Superior temporal gyrus (tissue), 1 donor: ENCODE data around the gene GFER.
A peak's percentile ranks its signal among the peaks of the same experiment; 100 is the strongest.
"Not testable (repeated sequence)": the region's sequence is repeated elsewhere in the genome, so short reads cannot be mapped to it uniquely, and the experiment has no call there.

ENCODE experiments used
- DNase-seq: peaks from one replicate; pipeline ENCODE4 v3.0.0-alpha.2; 2016; ENCODE audit errors: extremely low spot score

Gene GFER

DNA sequence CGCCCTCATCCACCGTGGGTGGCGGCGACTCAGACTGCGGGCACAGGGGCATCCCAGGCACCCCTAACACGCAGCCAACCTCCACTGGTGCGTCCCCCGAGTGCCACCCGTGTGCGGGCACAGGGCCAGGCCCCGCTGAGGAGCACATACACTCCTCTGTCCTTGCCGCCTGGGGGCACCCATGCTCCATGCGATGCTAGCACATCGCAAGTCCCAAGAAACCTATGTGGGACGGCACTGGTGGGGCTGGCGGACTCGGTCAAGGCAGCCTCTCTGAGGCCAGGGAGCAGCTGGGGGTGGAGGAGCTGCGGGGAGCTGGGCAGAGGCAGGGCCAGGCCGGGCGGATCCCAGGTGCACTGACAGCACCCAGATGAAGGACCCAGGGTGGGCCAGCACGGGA, 21.7 kb downstream of the GFER start:
- DNase-seq = no peak

DNA sequence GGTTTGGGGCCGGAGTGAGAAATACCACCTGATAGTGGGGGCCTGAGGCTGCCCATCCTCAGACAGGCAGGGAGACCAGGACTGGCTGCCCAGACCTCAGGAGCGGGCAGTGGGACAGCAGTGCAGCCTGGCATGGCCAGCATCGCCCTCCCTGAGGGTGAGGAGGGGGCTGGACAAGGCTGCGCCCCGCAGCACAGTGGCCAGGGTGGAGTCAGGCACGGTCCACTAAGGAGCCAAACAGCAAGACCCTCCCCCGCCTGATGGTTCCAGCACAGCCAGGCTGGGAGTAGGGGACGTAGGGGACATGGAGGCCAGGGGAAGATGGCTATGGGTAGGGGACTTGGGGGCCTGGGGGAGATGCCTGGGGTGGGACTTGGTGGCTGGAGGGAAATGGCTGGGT, 22.3 kb downstream of the GFER start:
- DNase-seq = no peak

DNA sequence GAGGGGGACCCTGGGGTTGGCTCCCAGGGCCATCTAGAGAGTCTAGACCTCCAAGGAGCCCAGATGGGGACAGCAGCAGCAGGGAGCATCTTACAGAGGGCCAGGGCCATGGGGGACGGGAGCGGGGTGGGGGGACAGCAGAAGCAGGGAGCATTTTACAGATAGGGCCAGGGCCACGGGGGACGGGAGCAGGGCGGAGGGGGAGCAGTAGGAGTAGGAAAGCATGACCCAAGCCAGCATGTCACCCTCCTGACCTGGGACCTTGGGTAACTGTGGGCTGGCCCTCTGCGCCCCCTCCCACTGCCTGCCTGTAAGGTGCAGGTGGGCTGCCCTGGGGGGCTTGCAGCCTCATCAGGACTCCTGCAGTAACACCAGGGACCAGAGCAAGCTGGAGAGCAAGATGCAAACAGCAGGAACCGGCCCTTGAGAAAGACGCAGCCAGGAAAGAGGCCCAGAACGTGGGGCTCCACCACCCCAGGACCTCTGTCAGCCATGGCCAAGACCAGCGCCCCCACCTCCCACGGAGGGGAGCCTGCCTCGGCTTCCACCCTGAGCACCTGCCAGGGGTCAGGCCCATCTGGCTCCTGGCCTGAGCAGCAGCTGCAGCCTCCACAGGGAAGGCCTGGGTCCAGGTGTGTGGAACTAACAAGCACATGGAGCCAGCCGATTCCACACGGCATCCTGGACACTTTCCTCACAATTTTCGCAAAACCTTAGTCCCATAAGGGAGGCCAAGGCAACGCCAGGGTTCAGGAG, 23.3 kb downstream of the GFER start:
- DNase-seq = no peak

DNA sequence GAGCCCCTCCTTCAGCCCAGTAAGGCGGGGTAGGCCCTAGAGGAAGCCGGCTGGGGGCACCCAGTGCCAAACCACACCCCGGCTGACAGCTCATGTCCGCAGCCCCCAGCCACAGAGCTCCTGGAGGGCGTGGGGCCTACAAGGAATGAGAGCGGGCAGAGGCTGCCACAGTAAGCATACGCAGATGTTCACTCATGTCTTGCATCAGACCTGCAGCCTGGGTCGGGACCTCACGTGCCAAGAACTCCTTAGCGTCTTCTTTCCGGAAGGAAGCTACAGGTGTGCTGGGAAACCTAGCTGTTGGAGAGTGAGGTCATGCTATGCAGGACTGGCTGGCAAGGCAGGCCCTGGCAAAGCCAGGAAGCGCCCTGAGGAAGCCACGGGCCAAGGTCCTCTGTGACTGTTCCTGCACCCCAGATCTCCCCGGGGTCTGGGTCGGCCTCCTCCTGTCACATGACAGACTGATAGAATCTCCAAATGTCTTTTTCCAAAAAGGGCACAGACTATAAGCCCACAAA, 24.1 kb downstream of the GFER start:
- no peak for DNase-seq

DNA sequence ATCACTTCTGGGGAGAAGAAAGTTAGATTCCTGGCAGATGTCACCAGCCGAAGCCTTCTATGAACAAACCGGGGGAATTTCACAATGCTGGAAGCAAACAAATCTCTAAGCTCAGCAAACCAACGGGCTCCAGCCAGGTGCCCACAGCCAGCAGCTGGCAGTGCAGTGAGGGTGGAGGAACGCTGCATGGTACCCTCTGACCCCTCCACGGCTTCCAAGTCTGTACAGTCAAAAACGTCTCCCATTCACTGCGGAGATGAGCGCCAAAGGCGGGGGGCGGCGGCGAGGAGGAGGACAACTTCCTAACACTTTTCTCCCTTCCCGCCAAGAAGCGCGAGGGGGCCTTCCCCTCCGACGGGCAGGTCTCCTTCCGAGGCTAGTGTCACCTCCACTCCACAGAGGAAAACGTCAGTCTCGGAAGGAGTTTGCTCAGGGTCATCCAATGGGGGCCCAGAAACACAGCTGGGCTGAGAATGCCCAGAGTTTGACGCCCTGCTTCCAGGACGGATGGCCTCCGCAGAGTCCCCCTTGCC, 24.7 kb downstream of the GFER start:
- DNase-seq = no peak

DNA sequence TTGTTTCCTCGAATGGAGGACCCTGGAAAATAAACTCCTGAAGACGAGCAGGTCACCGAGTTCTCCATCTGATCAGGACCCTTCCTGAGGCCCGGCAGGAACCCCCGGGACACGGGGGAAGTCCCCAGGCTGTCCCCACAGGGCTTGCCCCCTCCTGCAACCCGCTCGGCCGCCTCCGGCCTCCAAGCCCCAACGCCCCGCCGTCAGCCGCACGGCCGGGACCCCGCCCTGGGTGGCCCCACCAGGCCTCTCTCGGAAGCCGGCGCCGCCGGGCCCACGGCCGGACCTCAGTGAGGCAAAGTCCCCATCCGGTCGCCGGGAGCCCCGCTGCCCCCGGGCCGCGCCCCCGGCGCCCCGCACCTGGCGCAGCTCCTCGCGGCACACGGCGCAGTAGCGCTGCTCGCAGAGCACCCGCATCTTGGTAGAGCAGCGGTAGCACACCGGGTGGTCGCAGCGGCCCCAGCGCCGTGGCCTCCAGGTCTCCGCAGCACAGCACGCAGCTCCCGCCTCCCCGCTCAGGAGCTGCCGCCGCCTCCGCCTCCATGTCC, 25.2 kb downstream of the GFER start:
- no peak for DNase-seq

DNA sequence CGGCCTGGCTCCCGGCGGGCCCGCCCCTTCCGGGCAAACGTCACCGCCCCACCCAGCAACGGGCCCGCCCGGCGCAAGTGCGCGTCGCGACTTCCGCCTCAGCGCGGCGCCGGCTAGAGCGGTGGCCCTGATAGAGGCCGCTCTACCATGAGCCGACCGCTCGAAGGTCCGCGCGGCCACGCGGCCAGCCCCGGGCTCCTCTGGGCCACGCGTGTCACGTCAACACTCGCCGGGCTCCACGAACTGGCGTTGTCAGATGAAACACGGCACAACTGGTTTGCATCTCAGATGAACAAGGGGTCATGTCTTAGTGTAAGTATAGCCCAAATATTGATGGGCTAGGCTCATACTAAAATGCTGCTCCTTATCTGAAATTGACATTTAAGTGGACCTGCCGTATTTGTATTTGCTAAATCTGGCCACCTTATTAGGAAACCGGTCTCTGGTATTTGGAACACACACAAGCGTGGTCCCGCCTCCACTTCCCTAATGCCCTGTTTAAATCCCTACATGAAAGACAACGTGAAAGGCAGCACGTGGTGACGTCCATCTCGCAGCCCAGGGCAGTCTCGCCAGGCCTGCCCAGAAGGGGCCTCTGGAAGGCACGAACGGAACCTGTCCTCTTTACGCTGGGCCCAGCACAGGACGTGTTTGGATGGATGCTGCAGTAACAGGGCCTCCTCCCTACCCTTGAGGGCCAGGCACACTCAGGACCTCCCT, 26.0 kb downstream of the GFER start, which contains the start of gene ZNF598:
ZNF598 (minus strand) TSS at position 31 of the 720 bp plus-strand sequence.
- peak; percentile 89 for DNase-seq

DNA sequence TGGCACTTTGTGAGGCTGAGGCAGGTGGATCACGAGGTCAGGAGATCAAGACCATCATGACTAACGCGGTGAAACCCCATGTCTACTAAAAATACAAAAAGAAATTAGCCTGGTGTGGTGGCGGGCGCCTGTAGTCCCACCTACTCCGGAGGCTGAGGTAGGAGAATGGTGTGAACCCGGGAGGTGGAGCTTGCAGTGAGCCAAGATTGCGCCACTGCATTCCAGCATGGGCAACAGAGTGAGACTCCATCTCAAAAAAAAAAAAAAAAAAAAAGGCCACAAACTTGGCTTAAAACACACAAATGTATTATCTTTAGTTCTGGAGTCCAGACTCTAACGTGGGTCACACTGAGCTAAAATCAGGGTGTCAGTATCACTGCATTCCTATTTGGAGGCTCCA, 27.7 kb downstream of the GFER start:
- not testable (repeated sequence) for DNase-seq

DNA sequence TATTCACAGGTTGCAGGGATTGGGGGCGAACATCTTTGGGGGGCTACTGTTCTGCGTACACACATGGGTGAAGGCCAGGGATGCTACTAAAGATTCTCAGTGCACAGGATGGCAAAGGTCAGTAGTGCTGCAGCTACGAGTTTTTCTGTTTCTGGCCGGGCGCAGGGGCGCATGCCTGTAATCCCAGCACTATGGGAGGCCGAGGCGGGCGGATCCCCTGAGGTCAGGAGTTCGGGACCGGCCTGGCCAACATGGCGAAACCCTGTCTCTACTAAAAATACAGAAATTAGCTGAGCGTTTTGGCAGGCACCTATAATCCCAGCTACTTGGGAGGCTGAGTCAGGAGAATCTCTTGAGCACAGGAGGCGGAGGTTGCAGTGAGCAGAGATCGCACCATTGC, 29.5 kb downstream of the GFER start:
- DNase-seq = no peak

DNA sequence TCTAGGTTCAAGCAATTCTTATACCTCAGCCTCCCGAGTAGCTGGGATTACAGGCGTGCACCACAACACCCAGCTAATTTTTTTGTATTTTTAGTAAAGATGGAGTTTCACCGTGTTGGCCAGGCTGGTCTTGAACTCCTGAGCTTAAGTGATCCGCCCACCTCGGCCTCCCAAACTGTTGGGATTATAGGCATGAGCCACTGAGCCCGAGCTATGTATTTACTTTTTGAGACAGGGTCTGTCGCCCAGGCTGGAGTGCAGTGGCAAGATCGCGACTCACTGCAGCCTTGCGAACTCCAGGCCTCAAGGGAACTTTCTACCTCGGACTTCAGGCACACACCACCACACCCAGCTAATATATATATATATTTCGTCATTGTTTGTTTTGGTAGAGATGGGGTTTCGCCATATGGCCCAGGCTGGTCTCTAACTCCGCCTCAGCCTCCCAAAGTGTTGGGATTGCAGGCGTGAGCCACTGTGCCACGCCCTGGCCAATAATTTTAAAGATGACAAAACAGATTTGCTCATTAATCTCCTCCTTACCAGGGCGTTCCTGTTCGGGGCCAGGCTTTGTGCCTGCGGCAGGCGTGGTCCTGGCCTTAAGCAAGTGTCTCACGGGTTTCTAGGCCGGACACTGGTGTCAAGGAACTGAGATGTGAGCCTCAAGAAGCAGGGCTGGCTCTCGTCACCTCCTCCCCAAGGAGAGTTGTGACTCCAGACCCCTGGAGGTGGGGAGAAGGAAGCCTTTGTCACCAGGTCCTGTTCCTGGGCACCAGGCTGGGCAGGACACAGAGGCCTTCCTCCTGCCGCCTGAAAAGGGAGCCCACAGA, 31.3 kb downstream of the GFER start:
- DNase-seq = no peak

DNA sequence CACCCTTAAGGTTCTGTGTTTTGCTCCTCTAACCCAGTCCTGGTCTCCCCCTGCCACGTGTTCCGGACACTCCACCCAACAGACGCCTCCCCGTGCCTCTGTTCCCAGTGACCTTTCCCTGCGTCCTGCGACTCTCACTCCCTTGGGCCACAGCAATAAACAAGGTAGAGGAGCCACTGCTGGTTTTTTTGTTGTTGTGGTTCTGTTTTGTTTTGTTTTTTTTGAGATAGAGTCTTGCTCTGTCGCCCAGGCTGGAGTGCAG, 31.9 kb downstream of the GFER start:
- DNase-seq = no peak

DNA sequence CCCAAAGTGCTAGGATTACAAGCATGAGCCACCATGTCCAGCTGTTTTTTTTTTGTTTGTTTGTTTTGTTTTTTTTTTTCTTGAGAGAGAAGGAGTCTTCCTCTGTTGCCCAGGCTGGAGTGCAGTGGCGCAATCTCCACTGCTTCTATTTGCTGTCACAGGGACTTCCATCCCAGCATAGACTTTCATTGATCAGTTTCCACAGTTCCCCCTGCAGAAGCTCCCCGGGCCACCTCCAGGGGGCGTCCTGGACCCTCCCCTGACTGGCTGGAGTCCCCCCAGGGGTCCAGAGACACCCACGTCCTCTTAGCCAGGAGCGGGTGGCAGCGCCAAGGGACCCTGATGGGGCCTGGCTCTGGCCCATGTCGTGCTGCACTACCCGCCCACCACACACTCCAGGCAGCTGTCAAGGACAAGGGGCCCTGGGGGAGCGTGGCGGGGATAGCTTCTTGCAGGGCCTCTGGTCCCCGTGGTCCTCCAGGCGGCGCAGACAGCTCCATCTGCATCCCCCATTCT, 32.5 kb downstream of the GFER start:
- DNase-seq = no peak

DNA sequence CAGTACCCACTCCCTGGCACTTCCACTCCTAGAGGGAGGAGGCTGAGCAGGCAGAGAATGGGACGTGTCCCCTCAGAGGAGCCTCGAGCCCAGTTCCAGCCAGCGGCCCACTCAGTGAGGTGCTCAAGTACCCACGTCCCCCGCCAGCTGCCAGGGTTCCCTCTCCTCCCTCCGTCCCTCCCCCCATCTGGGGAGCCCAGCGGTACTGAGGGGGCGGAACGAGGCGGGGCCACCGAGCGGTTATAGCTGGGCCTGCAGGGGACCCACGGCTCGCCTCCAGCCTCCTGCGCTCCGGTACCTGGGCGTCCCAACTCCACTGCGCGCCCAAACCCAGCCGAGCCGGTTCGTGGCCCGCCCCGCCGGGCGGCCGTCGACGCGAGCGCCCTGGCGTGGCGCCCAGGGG, 35.5 kb downstream of the GFER start, which contains the start of gene NPW:
NPW (plus strand) TSS at position 268 of the 403 bp plus-strand sequence.
- DNase-seq = no peak

DNA sequence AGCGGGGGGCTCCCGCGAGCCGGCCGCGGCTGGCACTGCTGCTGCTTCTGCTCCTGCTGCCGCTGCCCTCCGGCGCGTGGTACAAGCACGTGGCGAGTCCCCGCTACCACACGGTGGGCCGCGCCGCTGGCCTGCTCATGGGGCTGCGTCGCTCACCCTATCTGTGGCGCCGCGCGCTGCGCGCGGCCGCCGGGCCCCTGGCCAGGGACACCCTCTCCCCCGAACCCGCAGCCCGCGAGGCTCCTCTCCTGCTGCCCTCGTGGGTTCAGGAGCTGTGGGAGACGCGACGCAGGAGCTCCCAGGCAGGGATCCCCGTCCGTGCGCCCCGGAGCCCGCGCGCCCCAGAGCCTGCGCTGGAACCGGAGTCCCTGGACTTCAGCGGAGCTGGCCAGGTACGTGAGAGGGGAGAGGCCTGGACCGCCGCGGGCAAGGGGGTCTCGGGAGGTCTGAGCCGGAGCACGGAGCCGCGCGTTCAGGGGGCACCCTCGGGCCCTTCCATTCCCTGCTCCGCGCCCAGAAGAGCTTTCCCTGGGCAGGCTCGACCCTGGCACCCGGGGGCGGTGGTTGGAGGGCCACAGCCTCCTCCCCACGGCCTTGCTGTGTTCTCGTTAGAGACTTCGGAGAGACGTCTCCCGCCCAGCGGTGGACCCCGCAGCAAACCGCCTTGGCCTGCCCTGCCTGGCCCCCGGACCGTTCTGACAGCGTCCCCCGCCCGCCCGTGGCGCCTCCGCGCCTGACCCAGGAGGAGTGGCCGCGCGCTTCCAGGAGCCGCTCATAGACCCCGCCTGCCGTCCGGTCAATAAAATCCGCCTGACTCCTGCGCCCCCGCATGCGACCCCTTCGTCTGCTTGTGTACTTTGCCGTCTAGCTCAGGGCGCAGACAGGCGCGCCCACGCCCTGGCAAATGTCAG, 36.2 kb downstream of the GFER start:
- no peak for DNase-seq

DNA sequence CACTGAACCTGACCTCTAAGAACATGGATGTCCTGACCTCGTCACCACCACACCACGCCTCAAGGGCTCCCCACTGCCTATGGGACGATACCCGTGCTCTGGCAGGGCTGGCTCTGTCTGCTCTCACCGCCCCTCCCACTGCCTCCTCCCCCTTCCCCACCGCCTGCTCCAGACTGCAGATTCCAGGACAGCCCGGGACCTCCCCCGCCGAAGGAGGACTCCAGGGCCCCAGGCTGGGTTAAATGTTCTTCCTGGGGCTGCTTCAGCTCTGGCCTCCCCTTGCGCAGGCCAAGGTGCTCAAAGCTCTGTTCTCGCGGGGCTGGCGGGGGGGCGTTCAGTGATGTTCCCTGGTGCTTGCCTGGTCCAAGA, 38.7 kb downstream of the GFER start:
- no peak for DNase-seq

DNA sequence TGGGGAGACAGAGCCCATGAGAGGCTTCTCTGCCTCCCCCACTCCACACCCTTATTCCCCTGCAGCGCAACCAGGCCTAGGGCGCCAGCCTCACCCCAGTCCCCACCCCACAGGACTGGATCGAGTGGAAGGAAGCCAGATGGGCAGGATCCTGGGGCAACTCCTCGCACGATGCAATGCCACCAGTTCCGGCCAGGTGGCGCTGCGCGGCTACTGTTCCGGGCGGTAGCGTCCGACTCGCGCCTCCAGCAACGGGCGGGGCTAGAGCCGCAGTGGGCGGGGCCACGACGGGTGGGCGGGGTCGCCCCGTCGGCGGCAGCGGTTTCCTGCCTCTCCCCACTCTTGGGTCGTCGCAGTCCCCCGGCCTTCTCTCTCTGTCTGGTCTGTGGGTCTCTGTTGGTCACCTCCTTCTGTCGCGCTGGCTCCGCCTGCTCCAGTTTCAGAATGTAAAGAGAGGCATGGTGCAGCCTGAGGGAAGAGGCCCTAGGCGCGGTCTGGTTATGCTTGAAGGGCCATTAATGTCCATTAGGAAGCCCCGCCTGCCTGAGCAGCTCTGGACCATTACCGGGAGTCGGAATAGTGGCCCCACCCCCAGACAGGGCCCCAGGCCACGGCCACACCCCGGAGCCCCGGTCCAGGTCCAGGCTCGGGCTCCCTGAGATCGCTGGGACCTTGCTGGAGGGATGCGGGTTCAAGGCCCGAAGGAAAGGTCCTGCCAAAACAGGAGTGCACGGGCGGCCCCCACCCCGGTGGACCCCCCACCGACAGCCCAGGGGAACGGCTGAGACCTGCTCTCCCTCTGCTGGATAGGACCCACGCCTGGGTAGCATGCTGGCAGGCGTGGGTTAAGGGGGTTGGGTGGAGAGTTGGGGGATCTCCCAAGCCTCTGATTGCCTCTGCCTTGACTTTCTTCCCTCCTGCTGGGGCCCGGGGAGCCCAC, 39.4 kb downstream of the GFER start:
- DNase-seq = peak; percentile 94

DNA sequence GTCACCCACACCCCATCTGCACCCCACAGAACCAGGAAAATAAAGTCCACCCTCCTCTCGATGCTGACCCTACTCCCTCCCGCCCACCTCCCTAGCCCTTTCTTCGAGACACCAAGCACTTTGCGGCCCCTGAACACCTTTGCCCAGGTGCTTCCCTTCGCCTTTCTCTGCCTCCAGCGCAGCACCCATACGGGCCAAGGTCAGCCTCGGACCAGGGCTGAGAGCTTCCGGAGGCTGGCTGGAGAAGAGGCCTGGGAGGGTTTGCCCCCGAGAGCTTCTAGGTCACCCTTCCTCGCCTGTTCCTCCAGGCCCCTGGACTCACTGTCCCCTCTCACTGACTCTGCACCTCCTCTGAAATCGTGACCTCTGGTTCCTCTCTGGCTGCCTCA, 40.0 kb downstream of the GFER start:
- DNase-seq = no peak

DNA sequence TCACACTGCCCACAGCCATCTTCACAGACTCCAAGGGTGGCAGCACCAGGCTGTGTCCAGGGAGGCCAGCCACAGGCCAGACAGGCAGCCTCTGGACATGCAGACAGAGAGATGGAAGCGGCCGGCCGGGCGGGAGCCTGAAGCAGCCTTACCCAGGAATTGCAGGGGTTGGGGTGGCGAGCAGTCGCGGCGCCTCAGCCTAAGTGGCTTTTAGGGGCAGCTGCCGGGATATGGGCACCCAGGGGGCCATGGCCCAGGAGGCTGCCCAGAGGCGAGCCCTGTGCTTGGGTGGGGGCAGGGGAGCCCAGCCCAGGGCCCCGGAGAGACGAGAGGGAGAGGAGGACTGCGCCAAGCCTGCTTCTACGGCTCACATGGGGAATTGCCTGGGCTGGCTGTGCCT, 41.3 kb downstream of the GFER start:
- DNase-seq = no peak

DNA sequence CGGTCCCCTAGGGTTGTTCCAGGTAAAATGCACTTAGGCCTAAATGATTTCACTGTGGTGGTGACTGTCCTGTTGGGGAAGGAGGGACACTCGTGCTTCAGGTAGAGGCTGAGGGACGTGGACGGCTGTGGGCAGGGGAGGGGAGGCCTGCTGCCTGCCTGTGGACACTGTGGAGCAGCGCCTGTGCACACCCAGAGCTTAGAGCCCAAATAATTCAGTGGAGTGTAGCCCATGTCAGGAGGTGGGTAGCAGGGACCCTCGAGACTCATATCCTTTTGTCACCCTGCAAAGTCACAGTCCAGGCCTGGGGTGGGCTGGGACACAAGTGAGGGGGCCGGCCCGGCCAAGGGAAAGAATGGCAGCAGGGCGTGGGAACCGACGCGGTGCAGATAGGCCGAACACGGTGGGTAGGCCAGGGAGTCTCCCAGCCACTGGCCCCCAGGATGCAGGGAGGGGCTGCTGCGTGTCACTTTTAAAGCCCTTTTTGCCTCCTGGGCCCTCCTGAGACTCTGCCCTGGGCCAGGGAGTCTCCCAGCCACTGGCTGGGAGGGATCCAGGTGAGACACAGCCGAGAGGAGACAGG, 42.0 kb downstream of the GFER start:
- DNase-seq = no peak
